ENCODE data around the gene UNC5A. TPM values are rescaled to one million over a fixed set of nuclear protein-coding genes. Genes with fewer than 3 reads are reported as not detected.

The UNC5A gene
- total and polyA plus RNA-seq, 9 of the 15 experiments (the other 6 are each of a cell fraction or from before 2014, with no cell fraction given) = not detected

DNA sequence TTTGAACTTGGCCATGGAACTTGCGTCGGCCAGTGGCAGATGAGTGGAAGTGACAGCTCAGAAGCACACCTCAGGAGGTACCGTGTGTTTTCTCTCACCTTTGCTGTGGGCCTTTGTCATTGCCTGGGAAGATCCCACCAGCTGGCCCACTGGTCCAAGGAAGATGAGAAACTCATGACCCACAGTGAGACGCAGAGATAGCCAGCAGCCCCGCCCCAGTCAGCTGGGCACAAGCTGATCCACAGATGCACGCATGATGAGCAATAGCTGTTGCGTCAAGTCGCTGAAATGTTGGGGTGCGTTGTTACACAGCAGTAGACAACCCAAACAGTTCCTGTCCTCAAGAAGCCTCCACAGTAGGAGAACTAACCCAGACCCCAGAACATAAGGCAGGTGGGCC, 30.8 kb upstream of the UNC5A start:
- 0 out of 5 replicates have a peak, but pooled peaks cover 0 to under 1% of the 10 kb centered on the region in 2 experiments for H3K4me1 ChIP-seq (replicated peaks in 1 of 2; ENCODE audit: control insufficient read depth in 2 of 2, insufficient read depth in 2 of 2, low read length in 2 of 2)
- H3K79me2 ChIP-seq (ENCODE audit: control insufficient read depth, insufficient read depth, low read length) = no peaks in the 10 kb centered on the region
- peaks cover 50 to 83% of the 10 kb centered on the region in 2 experiments for H3K27me3 ChIP-seq (ENCODE audit: control insufficient read depth in 2 of 2, insufficient read depth in 2 of 2, low read length in 2 of 2)
- intact Hi-C loops (cut with micrococcal nuclease) (no loop called here), in situ Hi-C loops (cut with MboI) (no loop called here)
- TF ChIP-seq BDP1 (IDR thresholded peaks at IDR 0.05; ENCODE audit: insufficient read depth, insufficient read length) (no peak), FOXK2 (conservative IDR thresholded peaks at IDR 0.05 in 1 of 2, IDR thresholded peaks at IDR 0.05 in 1 of 2; ENCODE audit: low read depth in 2 of 2) (no peak)
- TF ChIP-seq, protein P1, sequence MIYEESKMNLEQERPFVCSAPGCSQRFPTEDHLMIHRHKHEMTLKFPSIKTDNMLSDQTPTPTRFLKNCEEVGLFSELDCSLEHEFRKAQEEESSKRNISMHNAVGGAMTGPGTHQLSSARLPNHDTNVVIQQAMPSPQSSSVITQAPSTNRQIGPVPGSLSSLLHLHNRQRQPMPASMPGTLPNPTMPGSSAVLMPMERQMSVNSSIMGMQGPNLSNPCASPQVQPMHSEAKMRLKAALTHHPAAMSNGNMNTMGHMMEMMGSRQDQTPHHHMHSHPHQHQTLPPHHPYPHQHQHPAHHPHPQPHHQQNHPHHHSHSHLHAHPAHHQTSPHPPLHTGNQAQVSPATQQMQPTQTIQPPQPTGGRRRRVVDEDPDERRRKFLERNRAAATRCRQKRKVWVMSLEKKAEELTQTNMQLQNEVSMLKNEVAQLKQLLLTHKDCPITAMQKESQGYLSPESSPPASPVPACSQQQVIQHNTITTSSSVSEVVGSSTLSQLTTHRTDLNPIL (CRISPR knock-in tag; IDR thresholded peaks at IDR 0.05) = no peak
- no peaks in the 10 kb centered on the region for H3K9me3 ChIP-seq (replicated peaks; ENCODE audit: control insufficient read depth, insufficient read depth, low read depth, low read length)
- H4K20me1 ChIP-seq (replicated peaks; ENCODE audit: control insufficient read depth, insufficient read depth, low read length) = 0 out of 2 replicates have a peak, but pooled peaks cover 8% of the 10 kb centered on the region
- no peak overlapping the region for H3K27ac ChIP-seq (ENCODE audit: extremely low read depth, low read depth, low read length)
- no peak overlapping the region for H3K4me2 ChIP-seq (ENCODE audit: insufficient read depth, low read length)
- H3K9ac ChIP-seq (ENCODE audit: insufficient read depth in 1 of 2, low read depth in 2 of 2, low read length in 2 of 2) = no peak overlapping the region
- FAIRE-seq (no peak), ATAC-seq (no peak), DNase-seq (ENCODE audit: extremely low read depth in 1 of 4, low spot score in 3 of 4) (no peak)
- POLR2A ChIA-PET = interaction anchor here (0.6 kb wide), 1 partner anchor 355 kb away, joined by 3 read pairs; no protein-coding TSS in a partner anchor
- 3% methylated on average over 9 of the region's 9 CpGs for WGBS (ENCODE audit: insufficient coverage, low coverage, missing lambda C conversion rate)
- no peak overlapping the region for H3K4me3 ChIP-seq
- no peaks in the 10 kb centered on the region for H3K36me3 ChIP-seq (ENCODE audit: control insufficient read depth, insufficient read depth, low read length)
- no TSS peak for BruUV-seq (replicated peaks)
- no peaks in the 10 kb centered on the region for H3K9me1 ChIP-seq (ENCODE audit: control insufficient read depth, insufficient read depth, low read length)
- CTCF ChIA-PET (ENCODE audit: low intra/inter-chr PET ratio) = no interaction called here
- no peak overlapping the region for H2AFZ ChIP-seq (ENCODE audit: low read depth, low read length)
